PFSK-1 (cell line): ENCODE data around the gene LCE6A.

Experiments used
- FOXP2 ChIP-seq: optimal IDR thresholded peaks from 2 replicates; pipeline ENCODE3; 2011; ENCODE audit warnings: borderline replicate concordance, control low read depth, inconsistent platforms; ENCODE audit not compliant: insufficient read depth; ENCODE audit errors: extremely low read length, extremely low read depth
- POLR2AphosphoS5 ChIP-seq: IDR thresholded peaks from 2 replicates; pipeline ENCODE4 v1.6.1; 2012; ENCODE audit warnings: low read depth, mild to moderate bottlenecking, control low read depth, low read length, moderate library complexity
- REST ChIP-seq, 2 experiments: IDR thresholded peaks; 2 replicates each; pipeline versions ENCODE4 v1.6.1 to v1.8.0; 2011 to 2012; ENCODE audit warnings: low read depth in 2 of 2, low read length in 2 of 2, control low read depth in 1 of 2, inconsistent platforms in 1 of 2, mild to moderate bottlenecking in 1 of 2, moderate library complexity in 1 of 2; ENCODE audit not compliant: insufficient read depth in 1 of 2
- SIN3A ChIP-seq: IDR thresholded peaks from 2 replicates; pipeline ENCODE4 v1.6.1; 2012; ENCODE audit warnings: mild to moderate bottlenecking, low read length, moderate library complexity, borderline replicate concordance; ENCODE audit not compliant: insufficient read depth
- TAF1 ChIP-seq: IDR thresholded peaks from 2 replicates; pipeline ENCODE4 v1.6.1; 2012; ENCODE audit warnings: low read length, control low read depth, borderline replicate concordance; ENCODE audit not compliant: insufficient read depth

Gene LCE6A

GRCh38 chr1:152884085-152884484, 41.4 kb downstream of the LCE6A start:
- no peak for TF ChIP-seq REST (IDR thresholded peaks at IDR 0.05; ENCODE audit: insufficient read depth in 1 of 2, low read depth in 2 of 2, low read length in 2 of 2)
- TF ChIP-seq SIN3A: no peak

DNA sequence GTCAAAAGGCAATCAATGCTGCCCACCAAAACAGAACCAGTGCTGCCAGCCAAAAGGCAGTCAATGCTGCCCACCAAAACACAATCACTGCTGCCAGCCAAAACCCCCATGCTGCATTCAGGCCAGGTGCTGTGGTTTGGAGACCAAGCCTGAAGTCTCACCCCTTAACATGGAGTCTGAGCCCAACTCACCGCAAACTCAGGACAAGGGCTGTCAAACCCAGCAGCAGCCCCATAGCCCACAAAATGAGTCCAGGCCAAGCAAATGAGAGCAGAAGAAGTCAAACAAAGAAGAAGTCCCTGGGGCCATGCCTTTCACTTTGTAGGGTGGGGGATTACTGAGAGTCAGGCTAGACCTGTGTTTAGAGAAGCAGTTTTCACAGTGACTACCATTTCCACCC, 41.9 kb downstream of the LCE6A start:
- TF ChIP-seq FOXP2 (no peak), SIN3A (no peak), REST (IDR thresholded peaks at IDR 0.05; ENCODE audit: insufficient read depth in 1 of 2, low read depth in 2 of 2, low read length in 2 of 2) (no peak), TAF1 (no peak), POLR2AphosphoS5 (no peak)

- TF ChIP-seq SIN3A (no peak), TAF1 (no peak), REST (IDR thresholded peaks at IDR 0.05; ENCODE audit: insufficient read depth in 1 of 2, low read depth in 2 of 2, low read length in 2 of 2) (no peak), FOXP2 (no peak), POLR2AphosphoS5 (no peak)
Measured at GRCh38 chr1:152884966-152885624, 42.4 kb downstream of the LCE6A start.

- TF ChIP-seq FOXP2 (no peak), SIN3A (no peak), TAF1 (no peak), POLR2AphosphoS5 (no peak), REST (IDR thresholded peaks at IDR 0.05; ENCODE audit: insufficient read depth in 1 of 2, low read depth in 2 of 2, low read length in 2 of 2) (no peak)
Measured at GRCh38 chr1:152886085-152886484, 43.4 kb downstream of the LCE6A start.

GRCh38 chr1:152886758-152887409, 44.2 kb downstream of the LCE6A start:
- TF ChIP-seq TAF1 (no peak), SIN3A (no peak), REST (IDR thresholded peaks at IDR 0.05; ENCODE audit: insufficient read depth in 1 of 2, low read depth in 2 of 2, low read length in 2 of 2) (no peak), POLR2AphosphoS5 (no peak), FOXP2 (no peak)
